Inflammatory macrophage treated with lipopolysaccharide for 1 hour (primary cell): ENCODE data around the gene DNASE2.

Source experiments
- DNase-seq, 2 donors: peaks; one replicate each; pipeline ENCODE4 v3.0.0-alpha.2; 2020 to 2022

The DNASE2 gene

DNA sequence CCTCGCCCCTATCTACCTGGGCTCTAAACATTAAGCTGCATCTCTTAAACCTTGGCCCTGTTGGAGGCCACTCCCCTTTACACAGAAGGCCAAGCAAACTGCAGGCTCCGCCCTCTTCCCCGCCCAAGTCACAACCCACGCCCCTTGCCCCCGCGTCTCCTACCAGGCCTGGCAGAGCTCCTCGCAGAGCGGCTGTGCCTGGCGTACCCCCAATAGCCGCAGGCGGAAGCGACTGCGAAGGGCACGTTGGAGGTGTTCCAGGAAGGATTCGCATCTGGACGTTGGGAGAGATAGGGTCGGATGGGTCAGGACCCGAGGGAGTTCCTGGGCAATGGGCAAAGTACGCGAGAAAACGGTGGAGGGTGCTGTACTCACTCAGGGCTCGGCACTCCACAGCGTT is 52.8 kb downstream of the DNASE2 start:
- DNase-seq, result no peak

DNA sequence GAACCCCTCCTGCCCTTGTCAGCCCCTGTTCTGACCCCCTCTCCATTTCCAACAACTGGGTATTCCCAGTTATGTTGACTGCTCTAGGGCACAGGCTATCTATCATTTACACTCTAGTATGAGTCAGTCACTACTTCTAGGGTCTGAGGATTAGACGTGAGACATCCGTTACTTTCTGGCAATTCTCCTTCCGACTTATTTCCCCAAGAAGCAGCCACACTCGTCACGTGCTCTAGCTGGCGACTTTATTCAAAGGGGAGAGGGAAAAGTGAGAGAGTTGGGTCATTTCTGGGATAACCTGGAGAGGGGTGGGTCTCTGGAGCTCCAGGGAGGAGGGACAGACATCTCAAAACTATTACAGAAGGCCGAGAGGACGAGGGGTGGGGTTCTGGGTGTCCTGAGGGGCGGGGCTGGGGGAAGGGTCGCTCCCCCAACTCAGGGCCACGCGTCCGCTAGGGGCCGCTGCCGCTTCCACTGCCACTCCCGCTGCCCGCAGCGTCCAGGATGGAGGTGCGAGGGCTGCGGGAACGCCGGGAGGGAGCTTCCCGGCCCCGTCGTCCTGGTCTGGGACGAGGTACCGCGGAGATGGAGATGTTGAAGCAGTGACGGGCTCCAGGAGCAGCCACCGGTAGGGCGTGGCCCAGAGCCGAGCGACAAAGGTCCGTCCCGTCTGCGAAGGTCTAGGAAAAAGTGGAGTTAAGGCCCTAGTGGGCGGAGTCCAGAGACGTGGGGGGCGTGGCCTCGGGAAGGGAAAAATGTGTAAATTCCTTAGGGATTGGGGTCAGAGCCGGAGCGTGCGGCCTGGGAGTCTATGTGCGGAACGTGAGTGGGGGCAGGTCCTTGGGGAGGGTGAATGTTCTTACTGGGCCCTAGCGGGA is 55.8 kb downstream of the DNASE2 start:
- no peak for DNase-seq
